DMS153 treated with DMSO at 0.1 percent for 48 hours (cell line): ENCODE data around the gene CACNA1S.

Experiments used
- DNase-seq: peaks from one replicate; lab custom pipeline; 2025; ENCODE audit not compliant: unreplicated experiment; lab: John Stamatoyannopoulos, UW

Gene CACNA1S

DNA sequence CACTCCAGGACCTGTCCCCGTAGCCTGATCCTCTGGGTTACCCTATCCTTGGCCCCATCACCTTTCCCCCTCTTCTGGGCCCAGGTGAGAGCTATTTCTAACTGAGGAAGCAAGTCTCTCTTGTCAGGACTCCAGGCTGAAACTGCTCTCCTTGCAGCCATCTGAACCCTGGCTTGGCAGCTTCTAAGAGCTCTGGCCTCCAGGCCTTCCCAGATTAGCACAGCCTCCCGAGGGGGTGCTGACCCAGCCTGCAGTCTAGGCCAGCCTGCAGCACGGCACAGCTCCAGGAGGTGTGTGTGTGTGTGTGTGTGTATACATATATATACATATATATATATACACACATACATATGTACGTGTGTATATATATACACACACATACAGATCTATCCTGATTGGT, 17.4 kb downstream of the CACNA1S start:
- DNase-seq, result no peak

DNA sequence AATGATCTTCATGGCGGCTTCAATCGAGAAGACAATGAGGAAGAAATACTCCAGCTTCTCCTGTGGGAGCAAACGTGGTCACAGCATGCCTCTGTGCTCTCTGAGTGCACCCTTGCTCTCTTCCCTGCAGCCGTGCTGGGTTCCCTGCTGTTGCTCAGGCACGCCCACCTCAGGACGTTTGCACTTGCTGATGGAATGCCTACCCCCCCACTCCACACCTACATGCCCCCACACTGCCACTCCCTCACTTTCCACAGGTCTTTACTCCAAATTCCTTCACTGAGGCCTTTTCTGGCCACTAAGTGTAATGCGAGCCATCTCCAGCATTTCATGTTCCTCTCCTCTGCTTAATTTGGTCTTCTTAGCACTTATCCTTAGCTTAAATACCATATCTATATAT, 18.3 kb downstream of the CACNA1S start:
- DNase-seq, result no peak

DNA sequence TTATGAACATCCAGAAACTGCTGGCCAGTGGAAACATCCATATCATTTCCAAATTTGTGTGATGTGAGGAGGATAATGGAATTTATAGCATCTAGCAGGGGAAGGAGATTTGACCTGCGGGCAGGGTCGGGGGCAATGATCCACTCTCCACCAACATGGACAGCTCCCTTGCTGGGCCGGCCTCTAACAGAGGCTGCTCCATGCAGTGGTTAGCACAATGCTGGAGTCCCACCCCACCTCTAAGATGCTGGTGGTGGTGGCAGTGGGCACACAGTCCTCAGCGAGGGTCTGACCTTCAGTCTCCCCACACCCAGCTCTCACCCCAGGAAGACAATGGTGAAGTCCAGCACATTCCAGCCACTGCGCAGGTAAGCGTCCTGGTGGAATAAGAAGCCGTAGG, 18.7 kb downstream of the CACNA1S start:
- DNase-seq, result no peak

DNA sequence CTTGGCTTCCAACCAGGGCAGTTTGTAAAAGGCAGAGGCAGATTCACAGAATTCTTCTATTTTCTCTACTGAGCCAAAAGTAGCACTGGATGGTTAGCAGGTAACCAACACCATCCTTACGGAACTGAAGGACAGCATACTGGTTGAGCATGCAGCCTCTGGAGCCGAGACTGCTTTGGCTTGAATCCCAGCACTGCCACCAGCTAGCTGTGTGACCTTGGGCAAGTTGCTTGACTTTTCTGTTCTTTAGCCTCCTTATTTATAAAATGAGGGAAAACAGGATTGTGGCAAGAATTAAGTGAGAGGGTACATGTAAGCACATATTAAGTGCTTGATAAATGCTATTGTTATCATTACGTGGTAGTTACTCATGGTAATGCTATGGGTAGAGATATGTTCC, 19.5 kb downstream of the CACNA1S start:
- DNase-seq, result no peak

DNA sequence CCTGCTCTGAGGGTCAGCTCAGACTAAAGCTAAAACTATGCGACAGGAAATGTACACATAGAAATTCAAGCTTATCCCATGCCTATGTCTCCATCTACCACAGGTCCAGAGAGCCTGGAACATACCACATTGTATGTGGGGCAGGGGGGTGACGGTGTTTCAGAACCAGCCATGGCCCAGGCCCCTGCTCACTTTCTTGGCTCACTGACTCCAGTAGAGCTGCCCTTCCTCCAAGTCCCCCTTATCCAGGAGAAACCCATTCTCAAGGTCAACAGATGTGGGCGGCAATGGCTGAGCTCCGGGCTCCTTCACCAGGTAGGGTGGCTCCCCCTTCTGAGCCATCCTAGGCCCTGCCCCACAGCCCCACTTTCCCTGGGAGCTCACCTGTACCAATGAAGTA, 21.0 kb downstream of the CACNA1S start:
- no peak for DNase-seq

DNA sequence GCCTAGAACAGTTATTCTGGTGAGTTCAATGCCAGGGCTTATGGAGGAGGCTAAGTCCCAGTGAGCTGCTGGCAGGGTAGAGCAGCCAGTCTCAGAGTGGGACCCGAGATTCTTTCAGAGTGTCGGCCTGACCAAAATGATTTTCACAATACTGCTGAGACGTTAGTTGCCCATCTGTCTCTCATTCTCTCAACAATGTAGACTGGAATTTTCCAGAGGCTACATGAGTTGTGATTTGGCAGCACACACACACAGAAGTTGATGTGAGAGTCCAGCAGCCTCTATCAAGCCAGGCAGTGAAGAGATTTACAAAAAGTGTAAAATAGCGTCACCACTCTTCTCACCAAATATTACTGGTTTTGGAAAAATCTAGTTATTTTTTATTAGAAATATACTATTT, 21.7 kb downstream of the CACNA1S start:
- DNase-seq, result no peak

DNA sequence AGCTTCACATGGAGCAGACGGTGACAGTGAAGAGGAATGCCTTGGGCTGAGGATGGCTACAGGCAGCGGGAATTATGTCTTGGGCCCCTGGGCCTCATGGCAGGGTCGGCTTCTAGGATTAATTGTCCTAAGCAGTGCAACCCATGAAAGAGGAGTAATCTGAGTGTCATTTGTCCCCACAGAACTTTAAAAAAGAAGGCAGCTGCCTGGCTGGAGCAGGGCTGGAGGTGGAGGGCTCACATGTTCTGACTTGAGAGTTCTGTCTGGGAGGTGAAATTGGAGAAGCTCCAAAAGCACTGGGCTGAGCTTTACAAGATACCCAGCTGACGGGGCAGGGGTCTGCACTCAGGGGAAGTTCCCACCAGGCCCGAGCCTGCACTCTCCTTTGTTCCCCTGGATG, 22.6 kb downstream of the CACNA1S start:
- no peak for DNase-seq

DNA sequence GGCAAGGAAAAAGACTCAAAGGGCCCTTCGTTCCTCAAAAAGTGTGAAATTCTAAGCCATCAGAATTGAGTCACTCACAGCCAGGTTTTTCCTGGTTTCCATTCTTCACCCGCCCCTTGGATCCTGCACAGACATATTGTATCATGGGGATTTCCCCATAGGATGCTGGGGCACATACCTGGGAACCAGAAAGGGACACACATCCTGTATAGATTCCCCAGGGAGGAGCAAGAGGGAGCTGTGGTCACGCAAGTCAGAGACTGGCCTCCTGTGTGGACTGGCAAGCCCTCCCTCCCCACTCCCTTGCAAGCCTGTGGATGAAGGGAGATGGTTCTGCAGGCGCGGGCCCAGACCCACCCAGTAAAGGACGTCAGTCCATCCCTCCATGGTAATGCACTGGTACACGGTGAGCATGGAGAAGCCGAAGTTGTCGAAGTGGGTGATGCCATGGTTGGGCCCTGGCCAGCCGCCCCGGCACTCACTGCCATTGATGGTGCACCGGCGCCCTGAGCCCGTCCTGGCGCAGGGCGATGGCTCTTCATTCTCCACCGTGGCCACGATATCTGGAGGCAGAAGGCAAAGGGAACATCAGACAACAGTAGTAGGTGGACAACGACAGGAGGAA, 23.2 kb downstream of the CACNA1S start:
- DNase-seq, result no peak

DNA sequence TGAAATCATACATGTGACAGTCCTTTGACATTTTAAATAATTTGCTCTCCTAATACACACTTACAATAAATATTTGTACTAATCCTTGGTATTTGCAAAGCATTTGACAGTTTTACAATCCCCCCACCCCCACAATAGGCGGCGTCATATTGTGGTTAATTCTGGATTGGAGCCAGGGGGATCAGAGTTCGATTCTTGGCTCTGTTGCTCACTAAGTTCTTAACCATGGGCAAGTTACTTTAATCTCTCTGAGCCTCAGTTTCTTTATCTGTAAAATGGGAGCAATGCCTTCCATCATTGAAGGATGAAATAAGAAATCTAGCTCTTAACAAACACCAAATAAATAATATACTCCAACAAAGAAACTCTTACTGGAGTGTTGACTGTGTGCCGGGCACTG, 23.8 kb downstream of the CACNA1S start:
- no peak for DNase-seq

DNA sequence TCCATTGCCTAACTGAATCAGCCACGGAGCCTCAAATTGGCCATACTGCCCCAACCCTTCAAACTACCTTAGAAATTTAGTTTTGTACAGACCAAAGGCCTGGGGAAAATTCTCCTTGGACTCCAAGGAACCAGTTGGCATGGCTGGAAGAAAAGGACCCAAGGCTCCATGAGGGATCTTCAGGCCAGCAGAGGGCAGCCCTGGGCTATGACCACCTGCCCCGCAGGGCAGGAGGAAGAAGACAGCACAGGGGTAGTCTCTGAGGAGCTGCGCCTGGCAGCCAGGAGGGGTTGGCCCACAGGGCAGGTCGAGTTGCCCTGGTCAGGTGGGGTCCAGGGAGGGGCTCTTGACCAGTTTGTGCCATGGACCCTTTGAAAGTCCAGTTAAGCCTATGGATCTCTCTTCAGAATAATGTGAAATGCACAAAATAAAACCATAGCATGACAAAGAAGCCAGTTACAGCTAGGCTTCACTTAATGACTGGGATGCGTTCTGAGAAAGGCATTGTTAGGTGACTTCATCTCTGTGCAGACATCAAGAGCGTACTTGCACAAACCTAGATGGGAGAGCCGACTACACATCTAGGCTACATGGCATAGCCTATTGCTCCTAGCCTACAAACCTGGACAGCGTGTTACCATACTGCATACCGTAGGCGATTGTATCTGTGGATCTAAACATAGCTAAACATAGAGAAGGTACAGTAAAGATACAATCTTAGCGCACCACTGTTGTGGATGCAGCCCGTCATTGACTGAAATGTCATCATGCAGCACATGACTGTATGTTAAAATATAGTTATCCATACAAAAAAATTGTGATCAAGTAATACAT, 26.1 kb downstream of the CACNA1S start:
- peak; percentile 53 for DNase-seq

DNA sequence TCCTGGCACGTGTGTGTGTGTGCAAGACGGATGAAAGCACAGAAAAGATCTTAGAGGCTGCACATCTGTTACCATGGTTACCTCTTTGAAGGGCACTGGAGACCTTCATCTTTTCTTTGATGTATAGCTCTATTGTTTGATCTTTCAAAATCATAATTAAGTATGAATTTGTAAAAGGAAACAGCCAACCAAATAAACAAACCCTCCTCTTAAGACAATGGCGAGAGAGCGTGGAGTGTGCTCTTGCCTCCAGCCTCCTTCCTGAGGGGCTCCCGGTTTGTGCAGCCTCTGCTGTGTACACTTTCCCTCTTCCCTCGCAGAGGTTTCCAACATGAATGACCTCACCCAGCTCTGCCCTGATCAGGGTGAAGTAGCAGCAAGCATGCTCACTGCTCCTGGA, 27.9 kb downstream of the CACNA1S start:
- DNase-seq, result peak; percentile 51

DNA sequence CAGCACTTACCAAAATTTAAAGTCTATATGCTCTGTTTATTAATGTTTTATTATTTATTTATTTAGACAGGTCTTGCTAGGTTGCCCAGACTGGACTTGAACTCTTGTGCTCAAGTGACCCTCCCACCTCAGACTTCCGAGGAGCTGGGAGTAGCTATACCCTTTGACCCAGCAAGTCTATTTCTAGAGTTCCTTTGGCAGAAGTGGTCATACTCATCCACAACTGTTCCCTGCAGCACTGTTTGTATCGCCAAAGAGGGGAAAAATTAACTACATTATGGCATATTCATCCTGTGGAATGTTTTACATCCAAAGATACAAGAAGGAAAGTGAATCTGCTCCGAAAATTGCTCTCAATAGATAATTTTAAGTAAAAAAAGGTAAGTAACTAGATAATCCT, 28.5 kb downstream of the CACNA1S start:
- no peak for DNase-seq

DNA sequence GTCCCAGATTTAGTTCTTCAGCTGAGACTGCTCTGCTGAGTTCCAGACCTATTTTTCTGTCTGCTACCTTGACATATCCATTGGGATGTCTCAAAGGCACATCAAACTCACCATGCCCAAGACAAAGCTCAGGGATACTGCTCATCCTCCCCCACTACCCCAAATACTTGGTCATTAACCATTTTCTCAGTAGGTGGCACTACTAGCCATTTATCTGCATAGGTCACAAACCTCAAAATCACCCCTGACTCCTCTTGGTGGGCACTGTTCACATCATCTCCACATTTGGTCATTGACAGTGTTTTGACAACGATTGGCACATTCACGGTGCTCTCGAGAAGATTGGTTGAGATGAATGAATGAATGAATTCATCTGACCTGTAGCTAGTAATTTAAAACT, 32.1 kb downstream of the CACNA1S start:
- no peak for DNase-seq

DNA sequence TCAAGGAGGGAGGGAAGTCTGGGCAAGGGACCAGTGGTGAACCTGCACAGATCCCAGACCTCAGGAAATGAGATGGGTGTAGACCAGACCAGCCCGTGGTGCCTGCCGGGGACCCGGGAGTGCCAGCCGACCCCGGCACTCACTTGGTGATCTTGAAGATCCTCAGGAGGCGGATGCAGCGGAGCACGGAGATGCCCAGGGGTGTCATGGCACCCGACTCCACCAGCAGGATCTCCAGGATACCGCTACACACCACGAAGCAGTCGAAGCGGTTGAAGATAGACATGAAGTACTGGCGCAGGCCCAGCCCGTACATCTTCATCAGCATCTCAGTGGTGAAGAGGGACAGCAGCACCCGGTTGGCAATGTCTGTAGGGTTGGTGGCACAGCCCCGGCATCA, 34.5 kb downstream of the CACNA1S start:
- no peak for DNase-seq

DNA sequence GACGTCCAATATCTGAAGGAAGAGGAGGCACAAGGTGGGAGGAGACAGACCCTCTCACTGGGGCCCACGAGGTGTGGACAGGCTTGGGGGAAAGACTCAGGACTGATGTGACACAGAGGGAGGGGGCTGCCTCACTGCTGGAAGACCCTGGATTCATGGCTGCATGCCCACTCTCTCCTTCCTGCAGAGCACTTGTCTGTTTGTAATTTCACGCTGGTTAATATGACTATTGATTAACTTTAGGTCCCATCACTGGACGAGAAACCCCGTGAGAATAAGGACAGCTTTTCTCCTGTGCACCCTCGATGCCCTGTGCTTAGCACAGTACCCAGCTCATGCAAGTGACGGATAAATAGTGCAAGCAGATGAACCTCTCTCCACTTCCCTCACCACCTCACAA, 35.1 kb downstream of the CACNA1S start:
- no peak for DNase-seq

DNA sequence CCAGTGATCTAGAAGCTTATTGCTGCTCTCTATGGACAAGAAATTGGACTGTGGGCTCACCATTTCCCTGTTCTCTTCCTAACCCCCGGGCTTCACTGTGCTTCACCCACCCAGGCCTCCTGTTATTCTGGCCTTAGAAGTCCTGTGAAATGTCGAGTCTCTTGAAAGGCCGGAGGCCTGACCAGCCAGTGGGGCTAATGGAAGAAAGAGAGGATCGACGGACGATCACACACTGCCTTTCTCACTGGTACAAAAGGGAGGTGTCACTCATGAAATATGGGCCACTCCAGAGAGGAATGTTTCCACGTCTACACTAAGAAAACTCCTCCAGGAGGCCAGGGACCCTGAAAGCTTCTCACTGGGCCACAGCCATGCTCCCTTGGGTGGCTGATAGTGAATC, 36.1 kb downstream of the CACNA1S start:
- no peak for DNase-seq

DNA sequence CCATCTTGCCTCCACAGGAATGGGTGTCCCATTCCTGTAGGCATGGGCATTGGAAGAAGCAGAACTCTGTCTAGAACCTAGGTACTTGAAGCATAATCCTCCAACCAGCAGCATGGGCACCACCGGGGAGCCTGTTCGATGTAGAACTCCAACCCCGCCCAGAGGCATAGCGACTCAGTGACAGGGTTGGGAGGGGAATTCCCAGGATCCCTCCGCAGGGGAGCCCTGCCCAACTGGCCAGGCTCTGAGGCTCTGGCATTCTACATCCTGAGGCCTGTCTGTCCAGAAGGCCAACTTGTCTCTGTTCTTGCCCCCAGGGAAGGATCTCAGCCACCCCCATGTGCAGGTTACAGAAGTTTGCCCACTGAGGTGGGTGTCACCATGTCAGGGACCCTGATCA, 38.2 kb downstream of the CACNA1S start:
- no peak for DNase-seq

DNA sequence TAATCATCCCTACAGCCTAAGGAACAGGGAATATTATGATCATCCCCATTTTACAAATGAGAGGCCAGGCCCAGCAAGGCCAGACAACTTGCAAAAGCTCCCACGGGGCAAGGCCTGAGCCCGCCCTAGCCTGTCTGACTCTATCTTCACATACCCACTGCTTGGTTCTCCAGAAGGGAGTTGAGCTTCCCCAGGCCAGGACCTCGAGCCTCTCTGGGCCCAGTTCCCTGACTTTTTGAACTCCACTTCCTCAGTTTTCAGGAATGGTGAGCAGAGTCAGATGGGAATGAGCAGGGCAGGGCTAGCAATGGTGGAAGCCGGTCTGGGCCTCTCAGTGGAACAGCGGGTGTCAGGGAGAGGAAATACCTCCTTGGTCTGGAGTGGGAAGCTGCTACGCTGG, 39.3 kb downstream of the CACNA1S start:
- DNase-seq, result no peak

DNA sequence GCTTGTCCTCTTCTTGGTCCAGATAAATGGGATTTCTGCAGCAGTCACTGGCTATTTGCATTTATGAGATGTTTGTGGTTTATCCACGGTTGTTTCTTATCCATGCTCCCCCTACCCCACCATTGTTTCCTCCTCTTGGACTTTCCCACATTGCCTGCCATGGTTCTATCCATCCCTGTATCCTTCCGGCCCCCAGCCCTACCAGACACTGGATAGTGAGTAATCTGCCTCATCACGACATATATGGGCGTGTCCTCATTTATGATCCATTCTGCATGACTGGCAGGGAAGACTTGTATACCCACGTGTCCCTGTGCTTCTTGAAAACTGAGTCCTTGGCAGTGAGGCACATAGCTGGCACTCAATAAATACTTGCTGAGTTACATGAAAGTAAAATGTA, 40.1 kb downstream of the CACNA1S start:
- DNase-seq, result no peak

DNA sequence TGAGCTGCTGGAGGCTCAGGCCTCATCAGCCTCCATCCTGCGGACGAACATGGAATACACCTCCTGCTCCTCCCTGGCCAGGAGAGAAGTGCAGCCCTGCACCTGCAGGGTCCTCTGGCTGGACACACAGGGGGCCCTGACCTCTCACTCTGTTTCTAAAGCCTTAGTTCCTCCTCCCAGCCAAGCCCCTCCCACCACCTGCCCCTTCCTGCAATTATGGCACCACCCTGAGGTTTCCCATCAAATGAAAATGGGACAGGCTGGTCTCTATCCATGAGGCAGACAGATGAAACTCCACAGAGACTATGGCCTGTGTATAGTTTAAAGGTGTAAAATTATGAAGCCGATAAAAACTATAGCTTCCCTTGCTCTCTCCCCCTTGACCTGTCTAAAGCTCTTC, 42.6 kb downstream of the CACNA1S start:
- no peak for DNase-seq

DNA sequence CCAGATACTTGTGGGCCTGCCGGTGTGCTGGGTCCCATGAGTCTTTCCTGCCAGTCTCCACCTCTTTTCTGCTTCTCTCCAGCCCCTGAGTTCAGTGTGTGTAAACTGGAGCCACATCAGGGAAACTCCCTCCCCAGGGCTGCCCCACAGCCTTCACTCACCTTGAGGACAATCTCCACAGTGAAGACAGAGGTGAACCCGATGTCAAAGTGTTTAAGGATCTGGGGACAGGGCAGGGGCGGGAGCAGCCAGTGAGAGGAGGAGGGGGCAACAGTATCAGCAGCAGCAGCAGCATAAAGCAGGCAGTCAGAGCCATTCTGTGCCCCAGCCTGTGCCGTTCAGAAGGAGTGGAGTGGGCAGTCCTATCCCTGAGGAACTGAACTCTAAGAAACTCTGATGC, 43.2 kb downstream of the CACNA1S start:
- DNase-seq, result no peak

DNA sequence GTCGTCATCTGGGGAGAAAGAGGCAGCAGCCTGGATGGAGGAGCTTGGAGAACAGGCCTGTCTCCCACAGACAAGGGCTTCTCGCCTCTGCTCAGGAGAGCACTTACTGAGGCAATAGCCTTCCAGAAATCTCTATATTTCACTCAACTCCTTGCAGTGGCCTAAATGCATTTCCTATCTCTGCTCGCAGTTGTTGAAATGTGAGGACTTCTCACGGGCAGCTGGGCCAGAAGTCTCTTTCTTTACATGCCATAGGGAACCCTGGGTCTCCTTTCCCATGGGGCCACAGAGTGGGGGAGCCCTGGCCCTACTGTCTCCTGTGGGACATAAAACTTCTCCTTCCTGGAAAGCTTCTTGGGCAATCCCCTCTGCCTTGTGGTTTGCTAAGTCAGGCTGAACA, 45.2 kb downstream of the CACNA1S start:
- no peak for DNase-seq

DNA sequence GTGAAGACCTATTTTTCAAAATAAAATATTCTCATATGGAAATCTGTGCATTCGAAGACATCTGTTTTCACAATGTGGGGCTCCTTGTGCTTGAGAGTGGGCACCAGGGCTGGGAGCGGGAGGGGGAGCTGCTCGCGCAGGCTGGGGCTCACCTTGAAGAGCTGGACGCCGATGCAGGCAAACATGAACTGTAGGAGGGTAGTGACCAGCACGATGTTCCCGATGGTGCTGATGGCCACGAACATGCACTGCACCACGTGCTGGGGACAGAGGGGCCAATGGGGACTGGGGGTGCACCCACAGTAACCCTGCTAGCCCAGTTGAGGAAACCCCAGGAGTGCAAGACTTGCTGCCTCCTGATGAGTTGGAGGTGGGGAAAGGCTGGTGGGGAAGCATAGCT, 46.5 kb downstream of the CACNA1S start:
- no peak for DNase-seq
